ENCODE data around the gene INTS6.

INTS6 gene

DNA sequence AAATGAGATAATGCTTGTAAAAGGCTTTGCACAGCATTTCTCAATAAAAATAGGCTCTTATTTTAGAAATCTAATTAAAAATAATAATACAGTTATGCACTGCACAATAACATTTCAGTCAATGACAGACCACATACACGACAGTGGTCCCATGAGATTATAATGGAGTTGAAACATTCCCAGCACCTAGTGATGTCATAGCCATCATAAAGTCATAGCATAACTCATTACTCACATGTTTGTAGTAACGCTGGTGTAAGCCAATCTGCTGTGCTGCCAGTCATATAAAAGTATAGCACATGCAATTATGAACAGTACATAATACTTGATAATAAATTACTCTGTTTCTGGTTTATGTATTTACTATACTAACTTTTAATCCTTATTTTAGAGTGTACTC, 126.1 kb downstream of the INTS6 start:
- Histone ChIP-seq H3K79me2 (ENCODE audit: control insufficient read depth, low read length) (no peaks in the 10 kb centered on the region), H4K20me1 (ENCODE audit: control insufficient read depth, insufficient read depth, low read depth, low read length) (no peaks in the 10 kb centered on the region), H3K4me2 (ENCODE audit: low read length) (no peak overlapping the region), H3K4me1 (ENCODE audit: control insufficient read depth, low read length) (peaks cover 8% of the 10 kb centered on the region), H3K9me3 (ENCODE audit: control insufficient read depth, insufficient read depth, low read length) (no peaks in the 10 kb centered on the region), H3K36me3 (ENCODE audit: control insufficient read depth, low read length) (no peaks in the 10 kb centered on the region), H3F3A (ENCODE audit: control insufficient read depth, insufficient read depth) (no peaks in the 10 kb centered on the region), H3K27me3 (ENCODE audit: control insufficient read depth, low read length) (no peaks in the 10 kb centered on the region), H3K4me3 (ENCODE audit: low read length) (no peak overlapping the region), H3K27ac (ENCODE audit: low read depth, low read length) (no peak overlapping the region), H3K9me2 (replicated peaks; ENCODE audit: control insufficient read depth, low read length) (no peaks in the 10 kb centered on the region)
- TF ChIP-seq CTCF (IDR thresholded peaks at IDR 0.05; ENCODE audit: low read depth, low read length, poor library complexity, severe bottlenecking) (no peak), EZH2phosphoT487 (IDR thresholded peaks at IDR 0.05; ENCODE audit: borderline replicate concordance, low read length) (no peak)

DNA sequence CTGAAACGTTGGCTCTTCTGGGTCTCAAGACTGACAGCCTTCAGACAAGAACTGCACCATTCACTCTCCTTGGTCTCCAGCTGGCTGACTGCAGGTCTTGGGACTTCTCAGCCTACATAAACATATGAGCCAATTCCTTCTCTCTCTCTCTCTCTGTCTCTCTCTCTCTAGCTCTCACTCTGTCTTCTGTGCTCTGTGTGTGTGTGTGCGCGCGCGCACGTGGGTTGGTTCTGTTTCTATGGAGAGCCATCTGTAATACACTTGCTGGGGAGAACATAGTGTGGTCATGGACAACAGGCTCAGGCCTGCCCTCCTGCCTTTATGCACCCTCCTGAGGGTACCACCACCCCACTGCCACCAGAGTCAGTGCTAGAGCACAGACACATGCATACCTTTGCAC, 127.0 kb downstream of the INTS6 start:
- Histone ChIP-seq H3K9me2 (replicated peaks; ENCODE audit: control insufficient read depth, low read length) (no peaks in the 10 kb centered on the region), H3F3A (ENCODE audit: control insufficient read depth, insufficient read depth) (no peaks in the 10 kb centered on the region), H3K27ac (ENCODE audit: low read depth, low read length) (no peak overlapping the region), H3K36me3 (ENCODE audit: control insufficient read depth, low read length) (no peaks in the 10 kb centered on the region), H3K9me3 (ENCODE audit: control insufficient read depth, insufficient read depth, low read length) (no peaks in the 10 kb centered on the region), H4K20me1 (ENCODE audit: control insufficient read depth, insufficient read depth, low read depth, low read length) (no peaks in the 10 kb centered on the region), H3K4me3 (ENCODE audit: low read length) (no peak overlapping the region), H3K79me2 (ENCODE audit: control insufficient read depth, low read length) (no peaks in the 10 kb centered on the region), H3K4me1 (ENCODE audit: control insufficient read depth, low read length) (peaks cover 8% of the 10 kb centered on the region), H3K27me3 (ENCODE audit: control insufficient read depth, low read length) (no peaks in the 10 kb centered on the region), H3K4me2 (ENCODE audit: low read length) (no peak overlapping the region)
- TF ChIP-seq EZH2phosphoT487 (IDR thresholded peaks at IDR 0.05; ENCODE audit: borderline replicate concordance, low read length) (no peak), CTCF (IDR thresholded peaks at IDR 0.05; ENCODE audit: low read depth, low read length, poor library complexity, severe bottlenecking) (no peak)

GRCh38 chr13:51324714-51325420, 128.0 kb downstream of the INTS6 start:
- H3K9me2 ChIP-seq (replicated peaks; ENCODE audit: control insufficient read depth, low read length): no peaks in the 10 kb centered on the region
- no peaks in the 10 kb centered on the region for H3K9me3 ChIP-seq (ENCODE audit: control insufficient read depth, insufficient read depth, low read length)
- no peaks in the 10 kb centered on the region for H3K79me2 ChIP-seq (ENCODE audit: control insufficient read depth, low read length)
- H3K4me3 ChIP-seq (ENCODE audit: low read length): no peak overlapping the region
- H4K20me1 ChIP-seq (ENCODE audit: control insufficient read depth, insufficient read depth, low read depth, low read length): no peaks in the 10 kb centered on the region
- no peaks in the 10 kb centered on the region for H3K27me3 ChIP-seq (ENCODE audit: control insufficient read depth, low read length)
- H3K4me2 ChIP-seq (ENCODE audit: low read length): no peak overlapping the region
- H3K4me1 ChIP-seq (ENCODE audit: control insufficient read depth, low read length): peaks cover 8% of the 10 kb centered on the region
- no peaks in the 10 kb centered on the region for H3F3A ChIP-seq (ENCODE audit: control insufficient read depth, insufficient read depth)
- H3K36me3 ChIP-seq (ENCODE audit: control insufficient read depth, low read length): no peaks in the 10 kb centered on the region
- no peak overlapping the region for H3K27ac ChIP-seq (ENCODE audit: low read depth, low read length)
- TF ChIP-seq EZH2phosphoT487 (IDR thresholded peaks at IDR 0.05; ENCODE audit: borderline replicate concordance, low read length) (no peak), CTCF (IDR thresholded peaks at IDR 0.05; ENCODE audit: low read depth, low read length, poor library complexity, severe bottlenecking) (no peak)
